Parathyroid adenoma (tissue), 2 donors: ENCODE measurements around the gene ZNF598.

ENCODE experiments used
- H2AFZ ChIP-seq: fragments of 300-600 bp; sonication (generic); one replicate; pipeline ENCODE4 v1.7.0; 2017; ENCODE audit warnings: antibody characterized with exemption, mild to moderate bottlenecking
- H3K27ac ChIP-seq: fragments of 300-600 bp; sonication (generic); one replicate; pipeline ENCODE4 v1.7.0; 2017
- H3K27me3 ChIP-seq: fragments of 300-600 bp; sonication (generic); one replicate; pipeline ENCODE4 v1.7.0; 2017; ENCODE audit warnings: low read length; ENCODE audit not compliant: control insufficient read depth, insufficient read depth
- H3K36me3 ChIP-seq: fragments of 300-600 bp; sonication (generic); one replicate; pipeline ENCODE4 v1.7.0; 2017; ENCODE audit warnings: low read length; ENCODE audit not compliant: control insufficient read depth, insufficient read depth
- H3K4me1 ChIP-seq: fragments of 300-600 bp; sonication (generic); one replicate; pipeline ENCODE4 v1.7.0; 2017; ENCODE audit warnings: control low read depth
- H3K4me2 ChIP-seq: fragments of 300-600 bp; sonication (generic); one replicate; pipeline ENCODE4 v1.7.0; 2017; ENCODE audit warnings: low read length
- H3K4me3 ChIP-seq: fragments of 300-600 bp; sonication (generic); one replicate; pipeline ENCODE4 v1.7.0; 2017; ENCODE audit warnings: low read depth, low read length
- H3K79me2 ChIP-seq: fragments of 300-600 bp; sonication (generic); one replicate; pipeline ENCODE4 v1.7.0; 2017; ENCODE audit warnings: control low read depth
- H3K9ac ChIP-seq: fragments of 300-600 bp; sonication (generic); one replicate; pipeline ENCODE4 v1.7.0; 2017; ENCODE audit warnings: mild to moderate bottlenecking
- H3K9me3 ChIP-seq: fragments of 300-600 bp; sonication (generic); one replicate; pipeline ENCODE4 v1.7.0; 2017; ENCODE audit warnings: low read length; ENCODE audit not compliant: control insufficient read depth
- CTCF ChIP-seq: fragments of 300-600 bp; sonication (generic); IDR thresholded peaks from one replicate; pipeline ENCODE4 v1.7.0; 2017; ENCODE audit warnings: antibody characterized with exemption, mild to moderate bottlenecking
- donor health status: primary hyperparathyroidism.

ZNF598 gene

GRCh38 chr16:2025878-2026460 is 16.3 kb upstream of the ZNF598 start:
- H3K27ac ChIP-seq = no peak overlapping the region
- H3K36me3 ChIP-seq = no peaks in the 10 kb centered on the region
- H3K9me3 ChIP-seq = no peaks in the 10 kb centered on the region
- TF ChIP-seq CTCF = no peak
- H3K9ac ChIP-seq = no peak overlapping the region
- peaks cover 5% of the 10 kb centered on the region for H3K4me1 ChIP-seq
- H3K27me3 ChIP-seq = no peaks in the 10 kb centered on the region
- no peaks in the 10 kb centered on the region for H3K79me2 ChIP-seq
- H2AFZ ChIP-seq = no peak overlapping the region
- H3K4me2 ChIP-seq = no peak overlapping the region
- H3K4me3 ChIP-seq = no peak overlapping the region

GRCh38 chr16:2025251-2025650 is 15.6 kb upstream of the ZNF598 start:
- Histone ChIP-seq H3K9ac (no peak overlapping the region), H3K4me3 (no peak overlapping the region)

GRCh38 chr16:2024032-2024420 is 14.4 kb upstream of the ZNF598 start:
- no peak overlapping the region for H3K4me3 ChIP-seq
- H3K4me2 ChIP-seq = no peak overlapping the region
- no peaks in the 10 kb centered on the region for H3K27me3 ChIP-seq
- H3K79me2 ChIP-seq = no peaks in the 10 kb centered on the region
- no peak overlapping the region for H3K27ac ChIP-seq
- no peaks in the 10 kb centered on the region for H3K36me3 ChIP-seq
- H2AFZ ChIP-seq = no peak overlapping the region
- H3K9me3 ChIP-seq = no peaks in the 10 kb centered on the region
- no peak for TF ChIP-seq CTCF
- no peak overlapping the region for H3K9ac ChIP-seq
- peaks cover 5% of the 10 kb centered on the region for H3K4me1 ChIP-seq

More at GRCh38 chr16:2025251-2025650, 15.6 kb upstream of the ZNF598 start:
- no peak for TF ChIP-seq CTCF
- Histone ChIP-seq H3K4me1 (peaks cover 5% of the 10 kb centered on the region), H3K36me3 (no peaks in the 10 kb centered on the region), H3K79me2 (no peaks in the 10 kb centered on the region), H2AFZ (no peak overlapping the region), H3K27ac (no peak overlapping the region), H3K4me2 (no peak overlapping the region), H3K9me3 (no peaks in the 10 kb centered on the region), H3K27me3 (no peaks in the 10 kb centered on the region)

GRCh38 chr16:2023092-2024031 is 13.7 kb upstream of the ZNF598 start:
- Histone ChIP-seq H3K9me3 (no peaks in the 10 kb centered on the region), H3K27me3 (no peaks in the 10 kb centered on the region), H3K9ac (no peak overlapping the region), H3K4me2 (peak overlapping the region; percentile 83), H3K27ac (no peak overlapping the region), H3K36me3 (no peaks in the 10 kb centered on the region), H3K79me2 (no peaks in the 10 kb centered on the region), H2AFZ (peak overlapping the region; percentile 67), H3K4me1 (peaks cover 5% of the 10 kb centered on the region), H3K4me3 (peak overlapping the region; percentile 29)
- peak; percentile 98 for TF ChIP-seq CTCF
